GM19328 (cell line): ENCODE results near the gene MMD2.

Experiments used
- ATAC-seq: cut with Tn5 transposase; IDR thresholded peaks from one replicate; pipeline ENCODE4 v1.9.1; 2021; ENCODE audit warnings: mild to moderate bottlenecking, moderate library complexity; ENCODE audit not compliant: unreplicated experiment

MMD2 gene

DNA sequence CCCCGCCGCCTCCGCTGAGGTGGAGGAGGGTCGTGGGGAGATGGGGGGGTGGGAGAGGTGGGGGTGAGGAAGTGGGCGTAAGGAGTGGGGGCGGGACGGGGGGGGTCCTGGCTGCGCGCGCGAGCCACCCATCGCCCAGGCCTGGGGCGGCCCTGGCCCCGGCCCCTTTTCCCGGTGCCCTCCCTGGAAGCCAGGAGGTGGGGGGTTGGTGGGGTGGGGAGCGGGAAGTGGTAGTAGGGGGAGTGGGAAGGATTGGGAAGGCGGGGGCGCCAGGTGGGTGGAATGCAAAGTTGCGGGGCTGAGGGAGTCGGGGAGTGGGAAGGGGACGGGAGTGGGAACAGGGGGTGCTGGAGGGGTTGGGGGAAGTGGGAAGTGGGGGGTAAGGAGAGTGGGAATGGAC lies 319 bp upstream of the MMD2 start:
- ATAC-seq, result no peak

DNA sequence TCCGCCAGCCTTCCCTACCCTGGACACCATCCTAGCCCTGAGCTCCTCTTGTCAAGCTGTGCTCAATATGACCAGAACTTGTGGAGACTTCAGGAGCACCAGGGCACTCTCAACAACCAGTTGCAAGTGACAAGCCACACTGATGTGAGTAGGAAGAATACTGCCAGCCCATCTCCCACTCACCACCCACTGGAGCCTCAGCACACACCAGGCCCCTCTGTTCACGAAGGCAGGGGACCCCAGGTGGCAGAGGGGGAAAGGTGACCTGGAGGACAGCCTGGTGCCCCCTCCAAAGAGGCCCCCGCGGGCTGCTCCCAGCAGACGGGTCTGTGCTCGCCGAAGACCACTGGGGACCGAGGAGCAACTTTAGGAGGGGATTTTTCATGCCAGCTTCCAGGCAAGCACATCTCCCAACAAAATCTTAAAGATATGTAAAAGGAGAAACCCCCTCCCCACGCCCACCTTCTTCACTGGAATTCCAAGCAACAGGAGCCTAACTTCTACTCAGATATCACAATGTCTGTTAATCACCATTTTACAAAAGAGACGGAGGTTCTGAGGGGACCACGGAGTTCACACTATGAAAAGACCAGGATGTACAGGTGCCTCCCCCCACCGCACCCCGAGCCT lies 1.0 kb downstream of the MMD2 start:
- no peak for ATAC-seq

DNA sequence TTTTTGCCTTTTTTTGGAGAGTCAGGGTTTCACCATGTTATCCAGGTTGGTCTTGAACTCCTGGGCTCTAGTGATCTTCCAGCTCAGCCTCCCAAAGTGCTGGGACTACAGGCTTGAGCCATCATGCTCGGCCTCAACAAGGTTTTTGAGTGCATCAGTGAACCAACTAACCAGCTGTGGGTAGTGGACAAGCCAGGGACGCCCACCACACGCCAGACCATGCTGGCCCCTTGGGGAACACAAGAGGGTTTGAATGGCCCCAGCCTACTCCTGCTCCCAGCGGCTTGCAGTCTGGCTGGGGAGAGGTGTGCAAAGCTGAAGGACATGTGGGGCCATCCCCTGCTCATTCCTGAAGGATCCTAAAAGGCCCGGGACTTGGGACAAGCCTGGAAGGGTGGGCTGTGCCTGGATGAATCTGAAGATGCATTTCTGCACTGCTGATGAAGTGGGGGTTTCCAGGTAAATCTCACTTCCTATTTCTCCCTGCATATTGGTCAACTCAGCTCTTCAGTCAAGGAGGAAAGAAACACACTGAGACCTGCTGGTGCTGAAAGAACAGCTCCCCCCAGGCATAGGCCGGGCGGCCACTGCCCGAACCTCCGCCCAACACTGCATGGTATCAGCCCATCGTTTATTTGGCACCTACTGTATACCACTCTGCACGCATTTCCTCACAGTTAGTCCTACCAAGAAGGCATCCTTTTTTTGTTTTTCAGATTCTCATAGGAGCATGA lies 6.9 kb downstream of the MMD2 start:
- no peak for ATAC-seq

DNA sequence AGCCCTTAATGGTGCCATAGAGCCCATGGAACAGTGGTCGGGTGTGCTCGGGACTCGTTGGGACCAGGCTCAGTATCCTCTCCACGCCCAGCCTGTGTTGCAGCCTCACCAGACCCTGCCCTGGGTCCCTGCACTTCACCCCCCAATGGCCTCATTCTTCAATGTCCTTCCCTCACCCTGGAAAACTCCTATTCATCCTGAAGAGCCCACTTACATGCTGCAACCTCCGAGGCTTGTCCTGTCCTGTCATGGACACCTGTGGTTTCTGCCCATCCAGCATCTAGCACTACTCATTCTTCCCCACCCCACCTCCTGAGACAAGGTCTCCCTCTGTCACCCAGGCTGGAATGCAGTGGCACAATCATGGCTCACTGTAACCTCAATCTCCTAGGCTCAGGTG lies 7.7 kb downstream of the MMD2 start:
- no peak for ATAC-seq

DNA sequence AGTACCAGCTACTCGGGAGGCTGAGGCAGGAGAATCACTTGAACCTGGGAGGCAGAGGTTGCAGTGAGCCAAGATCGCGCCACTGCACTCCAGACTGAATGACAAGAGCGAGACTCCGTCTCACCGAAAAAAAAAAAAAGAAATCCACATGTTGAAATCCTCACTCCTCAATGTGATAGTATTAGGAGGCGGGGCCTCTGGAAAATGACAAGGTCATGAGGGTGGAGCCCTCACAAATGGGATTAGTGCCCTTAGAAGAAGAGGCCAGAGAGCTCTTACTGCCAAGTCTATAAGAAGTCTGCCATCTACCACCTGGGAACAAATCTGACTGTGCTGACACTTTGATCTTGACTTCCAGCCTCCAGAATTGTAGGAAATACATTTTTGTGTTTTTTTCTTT lies 10.6 kb downstream of the MMD2 start:
- no peak for ATAC-seq

DNA sequence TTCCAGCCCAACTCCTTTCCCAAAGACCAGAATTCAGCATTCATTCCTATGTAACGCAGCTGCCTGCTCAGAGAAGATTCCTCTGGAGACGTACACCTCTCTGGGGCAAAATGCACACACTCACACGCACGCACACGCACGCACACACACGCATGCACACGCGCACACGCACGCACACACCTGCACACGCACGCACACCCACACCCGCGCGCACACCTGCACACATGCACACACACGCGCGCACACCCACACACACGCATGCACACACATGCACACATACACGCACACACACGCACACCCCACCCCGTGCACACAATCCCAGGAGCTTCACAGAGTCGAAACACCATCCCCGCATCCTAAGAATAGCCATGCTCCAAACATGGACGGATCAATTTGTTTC lies 13.0 kb downstream of the MMD2 start:
- no peak for ATAC-seq

DNA sequence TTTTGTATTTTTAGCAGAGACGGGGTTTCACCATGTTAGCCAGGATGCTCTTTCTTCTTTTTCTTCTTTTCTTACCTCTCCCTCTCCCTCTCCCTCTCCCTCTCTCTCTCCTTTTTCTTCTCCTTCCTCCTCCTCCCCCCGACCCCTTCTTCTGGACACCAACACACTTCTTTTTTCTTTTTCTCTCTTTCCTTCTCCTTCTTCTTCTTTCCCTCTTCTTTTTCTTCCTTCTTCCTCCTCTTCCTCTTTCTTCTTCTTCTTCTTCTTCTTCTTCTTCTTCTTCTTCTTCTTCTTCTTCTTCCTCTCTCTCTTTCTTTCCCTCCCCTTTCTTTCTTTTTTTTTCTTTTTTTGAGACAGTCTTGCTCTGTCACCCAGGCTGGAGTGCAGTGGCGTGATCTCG lies 14.0 kb downstream of the MMD2 start:
- ATAC-seq, result no peak

DNA sequence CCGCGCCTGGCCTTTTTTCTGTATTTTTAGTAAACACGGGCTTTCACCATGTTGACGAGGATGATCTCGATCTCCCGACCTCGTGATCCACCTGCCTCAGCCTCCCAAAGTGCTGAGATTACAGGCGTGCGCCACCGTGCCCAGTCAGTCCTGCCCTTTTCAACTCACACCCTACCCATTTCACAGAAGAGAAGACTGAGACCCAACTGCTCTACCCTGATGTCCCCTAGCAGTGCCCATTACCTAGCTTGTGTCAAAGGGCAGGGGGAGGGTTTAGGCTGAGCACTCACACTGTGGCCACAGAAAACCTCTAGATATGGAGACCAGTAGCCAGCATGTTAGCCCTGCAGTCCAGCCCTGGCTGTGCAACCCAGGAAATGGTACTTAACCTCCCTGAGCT lies 15.7 kb downstream of the MMD2 start:
- no peak for ATAC-seq

DNA sequence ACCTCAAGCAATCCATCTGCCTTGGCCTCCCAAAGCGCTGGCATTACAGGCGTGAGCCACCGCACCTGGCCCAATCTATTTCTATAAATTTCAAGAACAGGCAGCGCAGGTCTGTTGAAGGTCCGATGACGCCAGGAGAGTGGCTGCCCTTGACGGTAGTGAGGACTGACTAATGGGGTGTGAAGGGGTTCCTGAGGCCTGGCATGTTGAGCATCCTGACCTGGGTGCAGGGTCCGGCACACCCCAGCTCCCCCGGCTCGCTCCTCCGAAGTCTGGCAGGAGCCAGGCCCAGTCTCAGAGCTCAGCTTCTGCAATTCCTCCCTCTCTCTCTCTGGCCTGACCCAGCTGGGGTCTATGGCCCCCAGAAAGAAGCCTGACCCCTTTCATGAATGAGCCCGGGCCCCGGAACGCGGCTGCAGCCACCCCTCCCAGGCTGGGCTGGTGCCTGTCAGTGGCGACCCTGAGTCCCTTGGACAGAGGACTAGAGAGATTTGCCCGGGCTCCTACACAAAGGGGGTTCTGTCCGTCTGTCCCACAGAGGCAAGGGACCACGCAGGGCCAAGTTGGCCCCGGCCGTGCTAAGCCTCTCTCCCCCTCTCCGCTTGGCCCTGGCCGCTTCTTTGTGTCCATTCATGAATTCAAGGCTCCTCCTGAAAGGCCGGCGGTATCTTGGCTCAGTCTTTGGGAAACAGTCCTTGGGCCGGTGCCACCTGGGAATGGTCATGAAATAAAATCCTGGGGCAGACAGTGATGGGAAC lies 18.8 kb downstream of the MMD2 start:
- no peak for ATAC-seq

DNA sequence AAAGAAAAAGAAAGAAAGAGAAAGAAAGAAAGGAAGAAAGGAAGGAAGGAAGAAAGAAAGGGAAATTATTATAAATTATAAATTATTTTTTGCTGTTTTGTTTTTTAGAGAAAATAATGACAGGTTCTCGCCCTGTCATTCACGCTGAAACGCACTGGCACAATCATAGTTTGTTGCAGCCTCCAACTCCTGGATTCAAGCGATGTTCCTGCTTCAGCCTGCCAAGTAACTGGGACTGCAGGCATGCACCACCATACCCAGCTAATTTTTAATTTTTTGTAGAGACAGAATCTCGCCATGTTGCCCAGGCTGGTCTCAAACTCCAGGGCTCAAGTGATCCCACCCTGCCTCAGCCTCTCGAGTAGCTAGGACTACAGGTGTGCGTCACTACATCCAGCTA lies 21.6 kb downstream of the MMD2 start:
- ATAC-seq, result no peak

DNA sequence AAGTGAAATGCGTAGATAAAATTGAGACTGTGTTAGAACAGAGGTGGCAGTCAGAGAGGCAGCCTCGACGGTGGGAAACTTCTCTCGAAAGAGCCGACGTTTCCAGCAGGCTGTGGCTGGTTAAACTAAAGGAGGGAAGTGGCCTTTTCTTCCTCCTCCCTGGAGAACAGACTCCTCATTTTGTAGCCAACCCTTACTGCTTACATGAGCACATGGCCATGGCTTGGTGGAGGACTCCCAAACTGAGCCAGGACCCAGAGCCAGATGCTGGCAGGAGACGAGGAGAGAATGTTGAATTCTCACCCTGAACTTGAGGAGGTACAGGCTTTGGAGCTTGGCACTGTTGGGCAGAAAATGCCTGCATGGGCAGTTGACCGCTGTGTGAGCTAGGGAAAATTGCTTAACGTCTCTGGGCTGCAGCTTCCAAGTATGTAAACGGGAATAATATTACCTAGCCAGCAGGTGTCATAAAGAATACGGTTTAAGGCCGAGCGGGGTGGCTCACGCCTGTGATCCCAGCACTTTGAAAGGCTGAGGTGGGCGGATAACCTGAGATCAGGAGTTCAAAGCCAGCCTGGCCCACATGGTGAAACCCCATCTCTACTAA lies 24.5 kb downstream of the MMD2 start:
- no peak for ATAC-seq

DNA sequence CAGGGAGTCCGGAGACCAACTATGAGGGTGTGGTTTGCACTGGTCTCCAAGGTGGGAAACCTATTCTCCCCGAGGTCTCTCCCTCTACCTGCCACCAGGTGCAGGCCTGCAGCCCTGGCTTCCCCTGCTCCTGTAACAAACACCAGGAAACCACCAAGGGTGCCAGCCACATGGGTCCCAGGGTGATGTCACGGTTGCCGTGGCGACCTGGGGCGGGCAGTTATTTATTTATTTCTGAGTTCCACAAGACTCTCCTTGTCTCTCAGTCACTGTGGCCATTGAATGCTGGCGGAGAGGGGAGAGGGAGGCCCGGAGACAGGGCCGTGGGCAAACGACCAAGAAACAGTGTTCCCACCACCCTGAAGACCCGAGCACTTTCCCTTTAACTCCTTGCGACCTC lies 27.0 kb downstream of the MMD2 start:
- ATAC-seq, result no peak

DNA sequence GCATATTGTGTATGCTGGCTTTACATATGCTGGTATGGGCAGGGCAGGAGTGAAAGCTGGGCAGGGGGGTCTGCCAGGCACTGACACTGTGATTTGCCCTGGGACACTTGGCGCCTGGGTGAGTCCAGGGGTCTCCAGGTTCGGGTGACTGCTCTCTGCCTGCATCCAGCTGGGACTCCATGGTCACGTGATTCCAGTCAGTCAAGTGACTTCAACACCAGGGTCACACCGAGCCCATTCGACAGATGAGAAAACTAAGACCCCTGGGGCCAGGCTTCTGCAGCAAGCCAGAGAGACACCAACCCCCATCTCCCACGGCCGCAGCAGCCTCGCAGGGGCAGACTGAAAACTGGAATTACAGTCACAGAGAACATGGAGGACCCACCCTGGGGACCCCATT lies 30.0 kb downstream of the MMD2 start:
- no peak for ATAC-seq

DNA sequence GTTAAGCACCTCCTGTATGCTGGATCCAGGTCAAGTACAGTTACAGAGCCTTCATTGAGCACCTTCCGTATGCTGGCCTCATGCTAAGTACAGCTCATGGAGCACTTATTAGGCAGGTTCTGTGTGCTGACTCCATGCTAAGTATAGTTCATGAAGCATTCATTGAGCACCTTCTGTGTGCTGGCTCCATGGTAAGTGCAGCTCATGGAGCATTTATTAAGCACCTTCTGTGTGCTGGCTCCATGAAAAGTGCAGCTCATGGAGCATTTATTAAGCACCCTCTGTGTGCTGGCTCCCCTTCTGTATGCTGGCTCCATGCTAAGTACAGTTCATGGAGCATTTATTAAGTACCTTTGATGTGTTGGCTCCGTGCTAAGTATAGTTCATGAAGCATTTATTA lies 30.5 kb downstream of the MMD2 start:
- ATAC-seq, result no peak

DNA sequence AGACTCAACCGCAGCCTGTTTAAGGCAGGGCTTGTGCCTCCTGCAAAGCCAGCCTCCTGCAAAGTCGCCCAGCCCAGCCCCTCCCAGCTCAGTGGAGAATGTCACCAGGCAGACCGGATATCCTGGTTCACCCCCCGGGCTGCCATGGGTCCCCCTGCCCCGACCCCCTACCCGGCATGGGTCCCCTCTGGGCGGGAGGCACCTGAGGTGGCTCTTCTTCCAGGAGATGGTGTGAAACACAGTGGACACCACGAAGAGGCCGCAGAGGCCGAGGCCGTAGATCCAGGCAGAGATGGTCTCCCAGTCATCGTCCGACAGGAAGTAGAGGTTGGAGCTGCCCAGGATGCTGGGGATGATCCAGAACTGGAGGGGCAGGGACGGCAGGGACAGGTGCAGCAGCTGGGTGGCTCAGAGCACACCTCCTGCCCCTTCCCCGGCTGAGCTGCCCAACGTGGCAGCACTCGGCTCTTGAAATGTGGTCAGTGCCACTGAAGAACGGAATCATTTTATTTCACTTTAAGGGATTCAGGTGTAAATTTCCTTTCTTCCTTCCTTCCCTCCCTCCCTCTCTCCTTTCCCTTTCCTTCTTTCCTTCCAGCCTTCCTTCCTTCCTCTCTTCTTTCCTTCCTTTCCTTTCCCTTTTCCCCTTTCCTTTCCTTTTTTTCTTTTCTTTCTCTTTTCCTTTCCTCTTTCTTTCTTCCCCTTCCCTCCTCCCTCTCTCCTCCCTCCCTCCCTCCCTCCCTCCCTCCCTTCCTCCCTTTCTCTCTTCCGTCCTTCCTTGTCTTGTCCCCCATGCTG lies 38.8 kb downstream of the MMD2 start:
- ATAC-seq, result no peak

DNA sequence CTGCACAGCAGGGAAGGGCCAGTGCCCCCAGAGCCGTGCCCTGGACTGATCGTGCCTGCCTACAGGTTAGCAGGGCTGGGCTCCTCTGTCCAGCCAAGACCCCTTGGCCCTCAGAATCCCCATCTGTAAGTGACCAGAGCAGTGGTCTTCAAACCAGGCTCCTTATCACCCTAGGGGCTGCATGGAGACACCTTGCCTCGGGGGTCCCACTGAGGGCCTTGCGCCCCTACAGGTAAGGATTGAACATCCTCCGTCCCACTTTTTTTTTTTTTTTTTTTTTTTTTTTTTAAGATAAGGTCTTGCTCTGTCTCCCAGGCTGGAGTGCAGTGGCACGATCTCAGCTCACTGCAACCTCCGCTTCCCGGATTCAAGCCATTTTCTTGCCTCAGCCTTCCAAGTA lies 42.9 kb downstream of the MMD2 start:
- ATAC-seq, result no peak

DNA sequence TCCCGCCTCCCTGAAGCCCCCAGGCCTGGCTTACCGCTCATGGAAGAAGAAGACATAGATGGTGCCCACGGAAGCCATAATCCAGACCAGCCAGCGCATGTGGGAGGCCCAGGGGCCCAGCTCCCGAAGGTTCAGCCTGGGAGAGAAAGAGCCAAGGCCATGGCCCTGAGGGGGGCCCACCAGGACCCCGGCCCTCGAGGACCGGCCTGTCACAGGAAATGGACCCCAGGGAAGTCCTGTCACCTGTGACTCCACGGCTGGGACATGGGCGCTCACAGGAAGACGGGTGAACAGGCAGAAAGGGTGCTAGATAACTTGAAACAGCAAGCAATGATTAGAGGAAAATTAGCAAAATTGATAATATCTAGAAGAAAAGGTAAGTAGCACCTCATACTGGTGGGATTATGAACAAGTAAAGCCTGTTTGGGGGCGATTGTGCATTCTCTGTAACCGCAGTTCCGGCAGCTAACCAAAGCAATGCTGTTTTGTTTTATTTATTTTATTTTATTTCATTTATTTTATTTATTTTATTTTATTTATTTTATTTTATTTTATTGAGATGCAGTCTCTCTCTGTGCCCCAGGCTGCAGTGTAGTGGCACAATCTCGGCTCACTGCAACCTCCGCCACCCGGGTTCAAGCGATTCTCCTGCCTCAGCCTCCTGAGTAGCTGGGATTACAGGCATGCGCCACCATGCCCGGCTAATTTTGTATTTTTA lies 47.7 kb downstream of the MMD2 start:
- no peak for ATAC-seq

DNA sequence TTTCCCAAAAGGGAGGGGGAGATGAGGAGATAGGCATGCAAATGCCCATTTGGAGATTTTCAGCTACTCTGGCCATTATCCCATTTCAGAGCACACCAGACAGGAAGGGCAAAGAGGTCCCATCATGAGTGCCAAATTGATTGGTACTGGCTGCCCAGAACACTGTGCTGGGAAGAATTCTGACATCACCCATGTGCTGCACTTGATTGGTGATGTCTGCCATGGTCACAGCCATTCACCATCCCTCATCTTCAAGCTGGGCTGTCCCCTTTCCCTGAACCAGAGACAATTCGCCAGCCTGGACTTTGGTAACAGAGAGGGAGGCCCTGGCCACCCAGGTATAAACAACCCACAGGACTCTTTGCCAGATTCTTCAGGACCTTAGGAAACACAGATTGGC lies 52.3 kb downstream of the MMD2 start:
- no peak for ATAC-seq

DNA sequence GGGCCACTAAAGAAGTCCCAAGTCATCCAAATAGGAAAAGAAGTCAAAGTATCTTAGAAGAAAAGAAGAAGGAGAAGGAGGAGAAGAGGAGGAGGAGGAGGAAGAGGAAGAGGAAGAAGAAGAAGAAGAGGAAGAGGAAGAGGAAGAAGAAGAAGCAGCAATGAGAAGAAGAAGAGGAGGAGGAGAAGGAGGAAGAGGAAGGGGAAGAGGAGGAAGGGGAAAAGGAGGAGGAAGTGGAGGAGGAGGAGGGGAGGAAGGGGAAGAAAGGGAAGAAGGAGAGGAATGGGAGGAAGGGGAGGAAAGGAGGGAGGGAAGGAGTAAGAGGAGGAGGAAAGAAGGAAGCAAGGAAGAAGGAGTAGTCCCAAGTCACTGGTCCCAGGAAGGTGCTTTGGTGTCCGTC lies 53.8 kb downstream of the MMD2 start:
- no peak for ATAC-seq

DNA sequence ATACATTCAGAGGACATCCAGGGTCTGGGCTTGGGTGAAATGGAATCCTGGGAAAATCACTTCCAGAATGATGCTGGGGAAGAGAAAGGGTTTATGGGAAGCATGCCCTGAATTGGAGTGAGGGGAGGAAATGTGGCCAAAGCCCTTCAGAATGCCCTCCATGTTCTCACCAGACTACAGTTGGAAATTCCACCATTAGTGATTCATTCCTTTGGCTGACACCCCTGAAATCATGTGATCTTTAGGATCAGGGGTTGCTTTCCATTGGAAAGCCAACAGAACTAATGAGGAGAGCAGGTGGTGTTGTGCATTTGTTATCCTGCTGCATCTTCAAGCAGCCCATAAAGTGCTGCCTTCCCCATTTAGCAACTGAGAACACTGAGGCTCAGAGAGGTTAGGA lies 54.6 kb downstream of the MMD2 start:
- ATAC-seq, result no peak
